K562 (cell line): ENCODE results near the gene B3GNT9. TPM values are rescaled to one million over a fixed set of nuclear protein-coding genes. Genes with fewer than 3 reads are reported as not detected.

Source experiments
- BACH1 ChIP-seq: fragments of 200-800 bp; sonication (Bioruptor generic); IDR thresholded peaks from 2 replicates; pipeline ENCODE4 v1.6.1; 2016; ENCODE audit warnings: missing genetic modification characterization, missing compliant biosample characterization
- CHD2 ChIP-seq: IDR thresholded peaks from 2 replicates; pipeline ENCODE4 v1.6.1; 2011; ENCODE audit warnings: low read depth, low read length
- DMBX1 ChIP-seq: fragments of 250-450 bp; sonication (Bioruptor Pico); IDR thresholded peaks from 2 replicates; pipeline ENCODE4 v1.8.0; 2022; ENCODE audit warnings: inconsistent platforms, mild to moderate bottlenecking, moderate library complexity, borderline replicate concordance
- ESRRB ChIP-seq: fragments of 250-450 bp; sonication (Bioruptor Pico); IDR thresholded peaks from 2 replicates; pipeline ENCODE4 v1.5.0; 2020; ENCODE audit warnings: mild to moderate bottlenecking, moderate library complexity, borderline replicate concordance
- FUS ChIP-seq: fragments of 200-400 bp; formaldehyde crosslinking; optimal IDR thresholded peaks from 2 replicates; pipeline ENCODE3; 2017; ENCODE audit warnings: low read depth, low read length
- HDAC1 ChIP-seq, 2 experiments: fragments of 450-650 bp; IDR thresholded peaks; 2 replicates each; pipeline ENCODE4 v1.6.1; 2016 to 2017; ENCODE audit warnings: inconsistent platforms in 1 of 2, mild to moderate bottlenecking in 1 of 2, moderate library complexity in 1 of 2
- HNRNPL ChIP-seq: fragments of 200-400 bp; formaldehyde crosslinking; IDR thresholded peaks from 2 replicates; pipeline ENCODE4 v1.6.1; 2017; ENCODE audit warnings: low read depth, mild to moderate bottlenecking, low read length
- KLF16 ChIP-seq: IDR thresholded peaks from 2 replicates; pipeline ENCODE4 v1.6.1; 2016; ENCODE audit warnings: antibody characterized with exemption
- MCM3 ChIP-seq: fragments of 450-650 bp; IDR thresholded peaks from 2 replicates; pipeline ENCODE4 v1.6.1; 2016
- MIER1 ChIP-seq: fragments of 450-650 bp; IDR thresholded peaks from 2 replicates; pipeline ENCODE4 v1.6.1; 2016; ENCODE audit warnings: antibody characterized with exemption, mild to moderate bottlenecking, low read depth
- NCOA2 ChIP-seq, 2 experiments: fragments of 450-650 bp; IDR thresholded peaks; 2 replicates each; pipeline ENCODE4 v1.6.1; 2018; ENCODE audit warnings: mild to moderate bottlenecking in 2 of 2, moderate library complexity in 1 of 2; ENCODE audit not compliant: partially characterized antibody in 2 of 2
- RCOR1 ChIP-seq, 2 experiments: IDR thresholded peaks; 2 replicates each; pipeline ENCODE4 v1.6.1; 2012; ENCODE audit warnings: low read depth in 2 of 2, low read length in 2 of 2, borderline replicate concordance in 1 of 2, improper control_type of control experiment in 1 of 2
- SMAD3 ChIP-seq: fragments of 450-650 bp; formaldehyde crosslinking; conservative IDR thresholded peaks from 2 replicates; pipeline ENCODE4 v1.4.0; 2020; ENCODE audit warnings: mild to moderate bottlenecking
- TRIM28 ChIP-seq: fragments of 450-650 bp; IDR thresholded peaks from 2 replicates; pipeline ENCODE4 v1.6.1; 2017
- U2AF1 ChIP-seq: fragments of 200-400 bp; formaldehyde crosslinking; optimal IDR thresholded peaks from 2 replicates; pipeline ENCODE3; 2017; ENCODE audit warnings: mild to moderate bottlenecking, low read depth, low read length, moderate library complexity
- YY1 ChIP-seq, 3 experiments: IDR thresholded peaks; 2 replicates each; pipeline ENCODE4 v1.6.1; 2011; ENCODE audit warnings: low read length in 2 of 3, mild to moderate bottlenecking in 2 of 3, moderate library complexity in 2 of 3, borderline replicate concordance in 1 of 3, control low read depth in 1 of 3, low read depth in 1 of 3; ENCODE audit not compliant: insufficient read depth in 3 of 3, insufficient replicate concordance in 2 of 3, control insufficient read depth in 1 of 3, insufficient read length in 1 of 3; ENCODE audit errors: extremely low read depth in 1 of 3
- ZC3H8 ChIP-seq: fragments of 450-650 bp; IDR thresholded peaks from 2 replicates; pipeline ENCODE4 v1.6.1; 2017
- ZFP36 ChIP-seq: fragments of 150-350 bp; IDR thresholded peaks from 2 replicates; pipeline ENCODE4 v1.6.1; 2018; ENCODE audit warnings: low read length, low read depth; ENCODE audit not compliant: partially characterized antibody
- ZNF444 ChIP-seq: fragments of 250-450 bp; sonication (Bioruptor Pico); IDR thresholded peaks from 2 replicates; pipeline ENCODE4 v1.4.0; 2020; ENCODE audit warnings: mild to moderate bottlenecking, moderate library complexity
- polyA plus RNA-seq, 8 experiments: library from polyadenylated mRNA; depleted of rRNA in 4 of 8; stranded (reverse) in 5 of 8; unstranded in 3 of 8; fragments of >200 nt; fragmentation: Nextera tagmentation in 2 of 8; fragmentation: Illumina TruSeq in 1 of 8; extraction: Ambion mirVana in 2 of 8; extraction: Trizol in 1 of 8; gene quantifications; 2 replicates each; pipeline versions ENCODE4 v1.2.1 to v1.2.3, GENCODE V29; 2011 to 2014; ENCODE audit warnings: inconsistent platforms in 1 of 8, missing spikeins in 1 of 8
- total RNA-seq, 7 experiments: library from RNA; depleted of rRNA in 6 of 7; stranded (reverse); fragments of >200 nt in 6 of 7; fragmentation: Illumina TruSeq in 2 of 7; extraction: Trizol in 2 of 7; gene quantifications; 2 replicates each; pipeline versions ENCODE4 v1.2.1 to v1.2.3, GENCODE V29; 2011 to 2021; ENCODE audit warnings: low replicate concordance in 1 of 7
- TF ChIP-seq, protein P1 (sequence below), 2 experiments: fragments of 450-650 bp; IDR thresholded peaks; 2 replicates each; pipeline ENCODE4 v1.6.1; 2016
- TF ChIP-seq, protein P2 (sequence below): fragments of 250-450 bp; sonication (Bioruptor Pico); IDR thresholded peaks from 2 replicates; pipeline ENCODE4 v1.5.0; 2021
- TF ChIP-seq, protein P3 (sequence below): sonication (generic); formaldehyde crosslinking; IDR thresholded peaks from 2 replicates; pipeline ENCODE4 v1.8.0; 2023; ENCODE audit warnings: mild to moderate bottlenecking, missing genetic modification reagents

The B3GNT9 gene
- total and polyA plus RNA-seq, 9 of the 15 experiments (the other 6 are each of a cell fraction or from before 2014, with no cell fraction given), result 0.01 to 1.8 (median 1.1) TPM; not detected in 1

DNA sequence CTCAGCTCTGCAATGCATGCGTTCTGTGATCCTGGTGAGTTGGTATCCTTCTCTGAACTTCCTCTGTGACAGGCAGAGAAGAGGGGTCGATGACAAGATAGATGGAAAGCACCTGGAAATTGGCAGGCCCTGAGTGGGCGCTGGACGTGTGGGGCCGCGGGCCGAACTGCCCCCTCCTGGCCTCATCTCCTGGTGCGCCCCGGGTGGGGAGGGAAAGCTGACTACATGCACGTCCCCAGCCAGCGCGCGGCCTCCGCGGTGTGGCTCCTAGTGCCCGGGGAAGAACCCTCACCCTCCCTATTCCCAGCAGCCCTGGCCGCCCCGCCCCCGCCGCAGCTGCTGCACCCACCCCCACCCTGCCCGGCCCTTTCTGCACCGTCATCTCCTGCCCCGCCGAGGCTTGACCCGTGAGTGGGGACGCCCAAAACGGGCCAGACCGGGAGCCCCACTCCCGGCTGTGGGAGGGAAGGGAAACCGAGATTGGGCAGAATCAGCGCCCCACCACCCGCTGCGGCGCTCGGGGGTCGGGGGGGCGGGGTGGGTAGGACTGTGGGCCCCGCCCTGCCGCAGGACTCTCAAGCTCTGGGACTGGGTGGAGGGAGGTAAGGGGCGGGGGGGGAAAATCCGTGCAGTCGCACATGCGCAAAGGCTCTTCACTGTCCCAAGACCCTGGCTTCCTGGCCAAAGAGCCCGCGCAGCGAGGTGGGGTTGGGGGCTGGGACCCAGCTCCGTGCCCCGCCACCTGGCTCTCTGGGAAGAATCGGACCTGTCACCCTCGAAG is 19.6 kb upstream of the B3GNT9 start, which contains the start of gene NOL3 (continued):
- TF ChIP-seq YY1 (IDR thresholded peaks at IDR 0.05; ENCODE audit: borderline replicate concordance in 1 of 3, control insufficient read depth in 1 of 3, extremely low read depth in 1 of 3, insufficient read depth in 3 of 3, insufficient read length in 1 of 3, insufficient replicate concordance in 2 of 3, low read depth in 1 of 3, low read length in 2 of 3) (no peak), HDAC1 (IDR thresholded peaks at IDR 0.05) (no peak; a peak in 1 of 4 replicates), DMBX1 (no peak), ZNF444 (CRISPR knock-in tag) (no peak), U2AF1 (no peak), MIER1 (no peak), FUS (no peak), ZFP36 (no peak), RCOR1 (IDR thresholded peaks at IDR 0.05; ENCODE audit: borderline replicate concordance in 1 of 2, low read depth in 2 of 2, low read length in 2 of 2) (peak in 1 of 2 experiments; percentile 93; a peak in 3 of 4 replicates), ESRRB (CRISPR knock-in tag) (no peak), HNRNPL (no peak), ZC3H8 (no peak), NCOA2 (IDR thresholded peaks at IDR 0.05; ENCODE audit: partially characterized antibody in 2 of 2) (no peak), SMAD3 (no peak), TRIM28 (no peak), KLF16 (no peak), CHD2 (no peak), MCM3 (no peak), BACH1 (no peak)
- TF ChIP-seq, protein P1, sequence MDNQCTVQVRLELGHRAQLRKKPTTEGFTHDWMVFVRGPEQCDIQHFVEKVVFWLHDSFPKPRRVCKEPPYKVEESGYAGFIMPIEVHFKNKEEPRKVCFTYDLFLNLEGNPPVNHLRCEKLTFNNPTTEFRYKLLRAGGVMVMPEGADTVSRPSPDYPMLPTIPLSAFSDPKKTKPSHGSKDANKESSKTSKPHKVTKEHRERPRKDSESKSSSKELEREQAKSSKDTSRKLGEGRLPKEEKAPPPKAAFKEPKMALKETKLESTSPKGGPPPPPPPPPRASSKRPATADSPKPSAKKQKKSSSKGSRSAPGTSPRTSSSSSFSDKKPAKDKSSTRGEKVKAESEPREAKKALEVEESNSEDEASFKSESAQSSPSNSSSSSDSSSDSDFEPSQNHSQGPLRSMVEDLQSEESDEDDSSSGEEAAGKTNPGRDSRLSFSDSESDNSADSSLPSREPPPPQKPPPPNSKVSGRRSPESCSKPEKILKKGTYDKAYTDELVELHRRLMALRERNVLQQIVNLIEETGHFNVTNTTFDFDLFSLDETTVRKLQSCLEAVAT (IDR thresholded peaks at IDR 0.05), result 0 out of 4 replicates have a peak, but pooled peaks of 1 of the 2 experiments have one; percentile 8
- TF ChIP-seq, protein P2, sequence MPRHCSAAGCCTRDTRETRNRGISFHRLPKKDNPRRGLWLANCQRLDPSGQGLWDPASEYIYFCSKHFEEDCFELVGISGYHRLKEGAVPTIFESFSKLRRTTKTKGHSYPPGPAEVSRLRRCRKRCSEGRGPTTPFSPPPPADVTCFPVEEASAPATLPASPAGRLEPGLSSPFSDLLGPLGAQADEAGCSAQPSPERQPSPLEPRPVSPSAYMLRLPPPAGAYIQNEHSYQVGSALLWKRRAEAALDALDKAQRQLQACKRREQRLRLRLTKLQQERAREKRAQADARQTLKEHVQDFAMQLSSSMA (CRISPR knock-in tag), result no peak
- TF ChIP-seq, protein P3, sequence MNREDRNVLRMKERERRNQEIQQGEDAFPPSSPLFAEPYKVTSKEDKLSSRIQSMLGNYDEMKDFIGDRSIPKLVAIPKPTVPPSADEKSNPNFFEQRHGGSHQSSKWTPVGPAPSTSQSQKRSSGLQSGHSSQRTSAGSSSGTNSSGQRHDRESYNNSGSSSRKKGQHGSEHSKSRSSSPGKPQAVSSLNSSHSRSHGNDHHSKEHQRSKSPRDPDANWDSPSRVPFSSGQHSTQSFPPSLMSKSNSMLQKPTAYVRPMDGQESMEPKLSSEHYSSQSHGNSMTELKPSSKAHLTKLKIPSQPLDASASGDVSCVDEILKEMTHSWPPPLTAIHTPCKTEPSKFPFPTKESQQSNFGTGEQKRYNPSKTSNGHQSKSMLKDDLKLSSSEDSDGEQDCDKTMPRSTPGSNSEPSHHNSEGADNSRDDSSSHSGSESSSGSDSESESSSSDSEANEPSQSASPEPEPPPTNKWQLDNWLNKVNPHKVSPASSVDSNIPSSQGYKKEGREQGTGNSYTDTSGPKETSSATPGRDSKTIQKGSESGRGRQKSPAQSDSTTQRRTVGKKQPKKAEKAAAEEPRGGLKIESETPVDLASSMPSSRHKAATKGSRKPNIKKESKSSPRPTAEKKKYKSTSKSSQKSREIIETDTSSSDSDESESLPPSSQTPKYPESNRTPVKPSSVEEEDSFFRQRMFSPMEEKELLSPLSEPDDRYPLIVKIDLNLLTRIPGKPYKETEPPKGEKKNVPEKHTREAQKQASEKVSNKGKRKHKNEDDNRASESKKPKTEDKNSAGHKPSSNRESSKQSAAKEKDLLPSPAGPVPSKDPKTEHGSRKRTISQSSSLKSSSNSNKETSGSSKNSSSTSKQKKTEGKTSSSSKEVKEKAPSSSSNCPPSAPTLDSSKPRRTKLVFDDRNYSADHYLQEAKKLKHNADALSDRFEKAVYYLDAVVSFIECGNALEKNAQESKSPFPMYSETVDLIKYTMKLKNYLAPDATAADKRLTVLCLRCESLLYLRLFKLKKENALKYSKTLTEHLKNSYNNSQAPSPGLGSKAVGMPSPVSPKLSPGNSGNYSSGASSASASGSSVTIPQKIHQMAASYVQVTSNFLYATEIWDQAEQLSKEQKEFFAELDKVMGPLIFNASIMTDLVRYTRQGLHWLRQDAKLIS (CRISPR knock-in tag), result no peak
